Liver (tissue), 9 donors: ENCODE results near the gene ASIC4. TPM values are rescaled to one million over a fixed set of nuclear protein-coding genes. Genes with fewer than 3 reads are reported as not detected.

ENCODE experiments used
- DNase-seq: peaks from one replicate; pipeline ENCODE4 v3.0.0-alpha.2; 2017; ENCODE audit warnings: low spot score
- H3K27ac ChIP-seq, 2 donors: one replicate each; pipeline ENCODE4 v1.7.0; 2013; ENCODE audit warnings: inconsistent platforms in 2 of 2, low read length in 2 of 2, control low read depth in 1 of 2, low read depth in 1 of 2, mild to moderate bottlenecking in 1 of 2
- H3K27me3 ChIP-seq, 4 donors: one replicate each; pipeline versions ENCODE4 v1.6.1 to v1.7.0; 2013; ENCODE audit warnings: low read length in 3 of 4, inconsistent platforms in 1 of 4, mild to moderate bottlenecking in 1 of 4, moderate library complexity in 1 of 4; ENCODE audit not compliant: control insufficient read depth in 4 of 4, insufficient read depth in 4 of 4
- H3K36me3 ChIP-seq, 4 donors: one replicate each; pipeline versions ENCODE4 v1.6.1 to v1.7.0; 2013; ENCODE audit warnings: low read length in 3 of 4, mild to moderate bottlenecking in 3 of 4, low read depth in 1 of 4, moderate library complexity in 1 of 4; ENCODE audit not compliant: control insufficient read depth in 4 of 4, insufficient read depth in 3 of 4
- H3K4me1 ChIP-seq, 4 donors: one replicate each; pipeline versions ENCODE4 v1.6.1 to v1.7.0; 2013; ENCODE audit warnings: low read length in 3 of 4, mild to moderate bottlenecking in 3 of 4, moderate library complexity in 1 of 4; ENCODE audit not compliant: control insufficient read depth in 4 of 4, insufficient read depth in 4 of 4
- H3K4me3 ChIP-seq, 3 donors: one replicate each; pipeline versions ENCODE4 v1.6.1 to v1.7.0; 2013; ENCODE audit warnings: low read length in 3 of 3, control low read depth in 1 of 3, low read depth in 1 of 3, mild to moderate bottlenecking in 1 of 3
- H3K9ac ChIP-seq, 2 donors: one replicate each; pipeline ENCODE4 v1.7.0; 2013; ENCODE audit warnings: low read length in 2 of 2, mild to moderate bottlenecking in 2 of 2, moderate library complexity in 2 of 2, control low read depth in 1 of 2, low read depth in 1 of 2
- H3K9me3 ChIP-seq, 4 donors: one replicate each; pipeline versions ENCODE4 v1.6.1 to v1.7.0; 2013; ENCODE audit warnings: low read length in 3 of 4; ENCODE audit not compliant: control insufficient read depth in 4 of 4
- EGR1 ChIP-seq, 2 donors: IDR thresholded peaks; 2 replicates each; pipeline ENCODE4 v1.6.1; 2016 to 2018; ENCODE audit warnings: antibody characterized with exemption in 2 of 2, low read depth in 2 of 2
- FOXA1 ChIP-seq: IDR thresholded peaks from 2 replicates; pipeline ENCODE4 v1.6.1; 2016; ENCODE audit warnings: antibody characterized with exemption
- GABPA ChIP-seq, 2 donors: IDR thresholded peaks in 1 of 2; conservative IDR thresholded peaks in 1 of 2; 2 replicates each; pipeline ENCODE4 v1.6.1; 2016; ENCODE audit warnings: antibody characterized with exemption in 2 of 2, mild to moderate bottlenecking in 1 of 2, moderate library complexity in 1 of 2
- HNF4A ChIP-seq, 2 donors: conservative IDR thresholded peaks; 2 replicates each; pipeline ENCODE4 v1.6.1; 2016; ENCODE audit warnings: antibody characterized with exemption in 2 of 2, mild to moderate bottlenecking in 2 of 2
- JUND ChIP-seq, 2 donors: IDR thresholded peaks; 2 replicates each; pipeline ENCODE4 v1.6.1; 2016; ENCODE audit warnings: antibody characterized with exemption in 2 of 2
- NR2F2 ChIP-seq: IDR thresholded peaks from 2 replicates; pipeline ENCODE4 v1.6.1; 2016; ENCODE audit warnings: antibody characterized with exemption
- RAD21 ChIP-seq, 2 donors: IDR thresholded peaks; 2 replicates each; pipeline ENCODE4 v1.6.1; 2016; ENCODE audit warnings: antibody characterized with exemption in 2 of 2, mild to moderate bottlenecking in 2 of 2
- RXRA ChIP-seq, 2 donors: IDR thresholded peaks; 2 replicates each; pipeline ENCODE4 v1.6.1; 2017 to 2018; ENCODE audit warnings: antibody characterized with exemption in 2 of 2, mild to moderate bottlenecking in 1 of 2
- TAF1 ChIP-seq: conservative IDR thresholded peaks from 2 replicates; pipeline ENCODE4 v1.6.1; 2016; ENCODE audit warnings: antibody characterized with exemption, mild to moderate bottlenecking
- YY1 ChIP-seq: IDR thresholded peaks from 2 replicates; pipeline ENCODE4 v1.6.1; 2016; ENCODE audit warnings: antibody characterized with exemption, mild to moderate bottlenecking
- WGBS: extraction: QIAGEN DNeasy Blood & Tissue Kit; methylation state at CpG from one replicate; pipeline ENCODE4 v1.1.7; 2013; 5-methylcytosine and 5-hydroxymethylcytosine counted together
- polyA plus RNA-seq, 2 donors: library from polyadenylated mRNA; stranded (reverse) in 1 of 2; unstranded in 1 of 2; fragments of 200-250 nt in 1 of 2; fragments of >200 nt in 1 of 2; fragmentation: Nextera tagmentation in 1 of 2; extraction: Ambion mirVana in 1 of 2; gene quantifications; one replicate each; pipeline versions ENCODE4 v1.2.1 to v1.2.3, GENCODE V29; 2013 to 2015
- total RNA-seq, 2 donors: library from RNA; depleted of rRNA; stranded (reverse); fragments of >200 nt; gene quantifications; one replicate each; pipeline ENCODE4 v1.2.3, GENCODE V29; 2014
- TF ChIP-seq, protein P1 (sequence below): IDR thresholded peaks from 2 replicates; pipeline ENCODE4 v1.6.1; 2016; ENCODE audit warnings: antibody characterized with exemption
- TF ChIP-seq, protein P2 (sequence below): fragments of 150-350 bp; IDR thresholded peaks from 2 replicates; pipeline ENCODE4 v1.5.1; 2017; ENCODE audit warnings: improper control_type of control experiment, low read depth, low read length; ENCODE audit not compliant: missing input control
- TF ChIP-seq, protein P3 (sequence below): IDR thresholded peaks from 2 replicates; pipeline ENCODE4 v1.6.1; 2016; ENCODE audit warnings: antibody characterized with exemption
- TF ChIP-seq, protein P4 (sequence below): IDR thresholded peaks from 2 replicates; pipeline ENCODE4 v1.6.1; 2016; ENCODE audit warnings: antibody characterized with exemption
- TF ChIP-seq, protein P5 (sequence below): IDR thresholded peaks from 2 replicates; pipeline ENCODE4 v1.6.1; 2016; ENCODE audit warnings: antibody characterized with exemption, mild to moderate bottlenecking
- donor health status: healthy.
- donor health status: healthy.
- donor health status: healthy.
- donor health status: healthy.
- donor health status: healthy.

ASIC4 gene
- total and polyA plus RNA-seq, 4 donors = 0.08 to 1.5 TPM; not detected in 2

DNA sequence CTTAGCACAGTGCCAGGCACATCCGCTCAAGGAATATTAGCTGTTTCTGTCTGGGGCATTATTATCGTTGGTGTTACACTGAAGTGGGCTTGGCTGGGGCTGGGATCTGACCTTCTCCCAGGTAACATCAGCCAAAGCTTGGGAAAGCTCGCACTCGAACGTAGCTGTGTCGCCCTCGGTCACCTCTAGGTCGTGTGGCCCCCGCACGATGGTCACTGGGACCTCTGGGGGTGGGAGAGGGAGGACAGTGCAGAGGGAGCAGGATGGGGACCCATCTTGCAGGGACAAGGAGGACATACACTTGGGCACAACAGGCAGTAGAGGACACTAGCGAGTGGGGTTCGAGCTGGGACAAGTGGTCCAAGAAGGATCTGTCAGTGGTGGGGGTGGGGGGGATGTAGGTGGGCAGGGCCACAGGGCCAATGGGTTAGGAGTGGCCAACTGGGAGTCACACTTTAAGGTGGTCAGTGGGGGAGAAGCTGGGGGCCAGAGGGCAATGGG is 39.2 kb downstream of the ASIC4 start:
- H3K4me1 ChIP-seq = peaks cover 5 to 15% (median 12%) of the 10 kb centered on the region in 4 donors
- no peak for TF ChIP-seq TAF1
- TF ChIP-seq, protein P1, sequence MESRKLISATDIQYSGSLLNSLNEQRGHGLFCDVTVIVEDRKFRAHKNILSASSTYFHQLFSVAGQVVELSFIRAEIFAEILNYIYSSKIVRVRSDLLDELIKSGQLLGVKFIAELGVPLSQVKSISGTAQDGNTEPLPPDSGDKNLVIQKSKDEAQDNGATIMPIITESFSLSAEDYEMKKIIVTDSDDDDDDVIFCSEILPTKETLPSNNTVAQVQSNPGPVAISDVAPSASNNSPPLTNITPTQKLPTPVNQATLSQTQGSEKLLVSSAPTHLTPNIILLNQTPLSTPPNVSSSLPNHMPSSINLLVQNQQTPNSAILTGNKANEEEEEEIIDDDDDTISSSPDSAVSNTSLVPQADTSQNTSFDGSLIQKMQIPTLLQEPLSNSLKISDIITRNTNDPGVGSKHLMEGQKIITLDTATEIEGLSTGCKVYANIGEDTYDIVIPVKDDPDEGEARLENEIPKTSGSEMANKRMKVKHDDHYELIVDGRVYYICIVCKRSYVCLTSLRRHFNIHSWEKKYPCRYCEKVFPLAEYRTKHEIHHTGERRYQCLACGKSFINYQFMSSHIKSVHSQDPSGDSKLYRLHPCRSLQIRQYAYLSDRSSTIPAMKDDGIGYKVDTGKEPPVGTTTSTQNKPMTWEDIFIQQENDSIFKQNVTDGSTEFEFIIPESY = no peak
- no peak for TF ChIP-seq RAD21 (IDR thresholded peaks at IDR 0.05)
- no peak for TF ChIP-seq FOXA1
- TF ChIP-seq, protein P2, sequence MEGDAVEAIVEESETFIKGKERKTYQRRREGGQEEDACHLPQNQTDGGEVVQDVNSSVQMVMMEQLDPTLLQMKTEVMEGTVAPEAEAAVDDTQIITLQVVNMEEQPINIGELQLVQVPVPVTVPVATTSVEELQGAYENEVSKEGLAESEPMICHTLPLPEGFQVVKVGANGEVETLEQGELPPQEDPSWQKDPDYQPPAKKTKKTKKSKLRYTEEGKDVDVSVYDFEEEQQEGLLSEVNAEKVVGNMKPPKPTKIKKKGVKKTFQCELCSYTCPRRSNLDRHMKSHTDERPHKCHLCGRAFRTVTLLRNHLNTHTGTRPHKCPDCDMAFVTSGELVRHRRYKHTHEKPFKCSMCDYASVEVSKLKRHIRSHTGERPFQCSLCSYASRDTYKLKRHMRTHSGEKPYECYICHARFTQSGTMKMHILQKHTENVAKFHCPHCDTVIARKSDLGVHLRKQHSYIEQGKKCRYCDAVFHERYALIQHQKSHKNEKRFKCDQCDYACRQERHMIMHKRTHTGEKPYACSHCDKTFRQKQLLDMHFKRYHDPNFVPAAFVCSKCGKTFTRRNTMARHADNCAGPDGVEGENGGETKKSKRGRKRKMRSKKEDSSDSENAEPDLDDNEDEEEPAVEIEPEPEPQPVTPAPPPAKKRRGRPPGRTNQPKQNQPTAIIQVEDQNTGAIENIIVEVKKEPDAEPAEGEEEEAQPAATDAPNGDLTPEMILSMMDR = no peak
- TF ChIP-seq, protein P3, sequence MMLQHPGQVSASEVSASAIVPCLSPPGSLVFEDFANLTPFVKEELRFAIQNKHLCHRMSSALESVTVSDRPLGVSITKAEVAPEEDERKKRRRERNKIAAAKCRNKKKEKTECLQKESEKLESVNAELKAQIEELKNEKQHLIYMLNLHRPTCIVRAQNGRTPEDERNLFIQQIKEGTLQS = no peak
- TF ChIP-seq YY1 = no peak
- TF ChIP-seq EGR1 (IDR thresholded peaks at IDR 0.05; ENCODE audit: low read depth in 2 of 2) = no peak
- TF ChIP-seq JUND (IDR thresholded peaks at IDR 0.05) = no peak
- TF ChIP-seq RXRA (IDR thresholded peaks at IDR 0.05) = no peak
- TF ChIP-seq NR2F2 = no peak
- TF ChIP-seq, protein P4, sequence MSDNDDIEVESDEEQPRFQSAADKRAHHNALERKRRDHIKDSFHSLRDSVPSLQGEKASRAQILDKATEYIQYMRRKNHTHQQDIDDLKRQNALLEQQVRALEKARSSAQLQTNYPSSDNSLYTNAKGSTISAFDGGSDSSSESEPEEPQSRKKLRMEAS = no peak
- TF ChIP-seq GABPA (IDR thresholded peaks at IDR 0.05 in 1 of 2, conservative IDR thresholded peaks at IDR 0.05 in 1 of 2) = no peak
- 82% methylated on average over 12 of the region's 12 CpGs for WGBS
- H3K36me3 ChIP-seq = no peaks in the 10 kb centered on the region
- peaks cover 0 to 7% (median 0%) of the 10 kb centered on the region in 4 donors for H3K27me3 ChIP-seq
- H3K9me3 ChIP-seq = no peaks in the 10 kb centered on the region
- no peak overlapping the region for H3K9ac ChIP-seq
- DNase-seq = no peak
- H3K27ac ChIP-seq = no peak overlapping the region
- H3K4me3 ChIP-seq = no peak overlapping the region

DNA sequence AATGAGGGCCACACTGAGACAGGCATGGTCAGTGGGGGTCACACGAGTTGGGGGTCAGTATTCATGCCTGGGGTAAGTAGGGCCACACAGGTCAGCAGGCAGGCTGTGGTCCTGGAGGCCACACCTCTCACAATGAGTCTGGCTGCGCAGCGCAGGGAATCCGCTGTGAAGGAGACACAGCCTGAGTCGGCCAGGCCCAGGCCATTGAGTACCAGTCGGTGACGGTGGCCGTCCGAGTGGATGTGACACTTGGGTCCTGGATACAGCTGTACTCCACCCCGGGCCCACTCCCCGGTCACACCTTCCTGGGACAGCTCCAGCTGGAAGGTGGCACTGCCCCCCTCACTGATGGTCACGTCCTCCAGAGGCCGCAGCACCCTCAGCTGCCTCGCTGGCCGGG is 40.1 kb downstream of the ASIC4 start:
- no peak for DNase-seq
- H3K36me3 ChIP-seq = no peaks in the 10 kb centered on the region
- peaks cover 0 to 7% (median 0%) of the 10 kb centered on the region in 4 donors for H3K27me3 ChIP-seq
- H3K9me3 ChIP-seq = no peaks in the 10 kb centered on the region
- 96% methylated on average over 15 of the region's 15 CpGs for WGBS
- no peak overlapping the region for H3K27ac ChIP-seq
- H3K9ac ChIP-seq = no peak overlapping the region
- no peak overlapping the region for H3K4me3 ChIP-seq
- H3K4me1 ChIP-seq = peaks cover 5 to 15% (median 12%) of the 10 kb centered on the region in 4 donors
- TF ChIP-seq YY1 = no peak

DNA sequence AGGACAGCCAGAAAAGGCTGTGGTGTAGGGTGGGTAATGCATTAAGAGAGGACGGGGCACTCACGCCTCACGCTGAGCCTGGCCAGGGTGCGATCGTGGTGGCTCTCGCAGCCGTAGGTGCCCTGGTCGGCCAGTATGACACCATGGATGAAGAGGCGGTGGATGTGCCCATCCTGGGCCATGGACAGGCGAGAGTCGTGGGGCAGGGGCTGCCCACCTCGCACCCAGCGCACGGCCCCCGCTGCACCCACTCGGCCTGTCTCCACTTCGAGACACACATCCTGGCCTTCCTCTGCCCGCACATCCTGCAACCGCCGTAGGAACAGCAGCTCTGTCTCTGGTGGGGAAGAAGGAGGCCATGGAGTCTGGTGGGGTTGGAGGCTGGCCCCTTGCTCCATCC is 41.7 kb downstream of the ASIC4 start:
- no peaks in the 10 kb centered on the region for H3K36me3 ChIP-seq
- peaks cover 0 to 7% (median 0%) of the 10 kb centered on the region in 4 donors for H3K27me3 ChIP-seq
- DNase-seq = no peak
- H3K9ac ChIP-seq = no peak overlapping the region
- WGBS = 97% methylated on average over 20 of the region's 20 CpGs
- no peak overlapping the region for H3K27ac ChIP-seq
- no peaks in the 10 kb centered on the region for H3K9me3 ChIP-seq
- peaks cover 5 to 15% (median 12%) of the 10 kb centered on the region in 4 donors for H3K4me1 ChIP-seq
- no peak overlapping the region for H3K4me3 ChIP-seq
- TF ChIP-seq HNF4A (conservative IDR thresholded peaks at IDR 0.05) (no peak), NR2F2 (no peak), JUND (IDR thresholded peaks at IDR 0.05) (no peak)
- TF ChIP-seq, protein P5, sequence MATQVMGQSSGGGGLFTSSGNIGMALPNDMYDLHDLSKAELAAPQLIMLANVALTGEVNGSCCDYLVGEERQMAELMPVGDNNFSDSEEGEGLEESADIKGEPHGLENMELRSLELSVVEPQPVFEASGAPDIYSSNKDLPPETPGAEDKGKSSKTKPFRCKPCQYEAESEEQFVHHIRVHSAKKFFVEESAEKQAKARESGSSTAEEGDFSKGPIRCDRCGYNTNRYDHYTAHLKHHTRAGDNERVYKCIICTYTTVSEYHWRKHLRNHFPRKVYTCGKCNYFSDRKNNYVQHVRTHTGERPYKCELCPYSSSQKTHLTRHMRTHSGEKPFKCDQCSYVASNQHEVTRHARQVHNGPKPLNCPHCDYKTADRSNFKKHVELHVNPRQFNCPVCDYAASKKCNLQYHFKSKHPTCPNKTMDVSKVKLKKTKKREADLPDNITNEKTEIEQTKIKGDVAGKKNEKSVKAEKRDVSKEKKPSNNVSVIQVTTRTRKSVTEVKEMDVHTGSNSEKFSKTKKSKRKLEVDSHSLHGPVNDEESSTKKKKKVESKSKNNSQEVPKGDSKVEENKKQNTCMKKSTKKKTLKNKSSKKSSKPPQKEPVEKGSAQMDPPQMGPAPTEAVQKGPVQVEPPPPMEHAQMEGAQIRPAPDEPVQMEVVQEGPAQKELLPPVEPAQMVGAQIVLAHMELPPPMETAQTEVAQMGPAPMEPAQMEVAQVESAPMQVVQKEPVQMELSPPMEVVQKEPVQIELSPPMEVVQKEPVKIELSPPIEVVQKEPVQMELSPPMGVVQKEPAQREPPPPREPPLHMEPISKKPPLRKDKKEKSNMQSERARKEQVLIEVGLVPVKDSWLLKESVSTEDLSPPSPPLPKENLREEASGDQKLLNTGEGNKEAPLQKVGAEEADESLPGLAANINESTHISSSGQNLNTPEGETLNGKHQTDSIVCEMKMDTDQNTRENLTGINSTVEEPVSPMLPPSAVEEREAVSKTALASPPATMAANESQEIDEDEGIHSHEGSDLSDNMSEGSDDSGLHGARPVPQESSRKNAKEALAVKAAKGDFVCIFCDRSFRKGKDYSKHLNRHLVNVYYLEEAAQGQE = no peak
- TF ChIP-seq, protein P1 = no peak
- TF ChIP-seq, protein P2 = no peak
